GM21723 (cell line): Measurements from ENCODE around the gene DOLK.

Source experiments
- ATAC-seq: cut with Tn5 transposase; IDR thresholded peaks from one replicate; pipeline ENCODE4 v1.9.1; 2021; ENCODE audit warnings: mild to moderate bottlenecking, moderate library complexity; ENCODE audit not compliant: unreplicated experiment

The DOLK gene

DNA sequence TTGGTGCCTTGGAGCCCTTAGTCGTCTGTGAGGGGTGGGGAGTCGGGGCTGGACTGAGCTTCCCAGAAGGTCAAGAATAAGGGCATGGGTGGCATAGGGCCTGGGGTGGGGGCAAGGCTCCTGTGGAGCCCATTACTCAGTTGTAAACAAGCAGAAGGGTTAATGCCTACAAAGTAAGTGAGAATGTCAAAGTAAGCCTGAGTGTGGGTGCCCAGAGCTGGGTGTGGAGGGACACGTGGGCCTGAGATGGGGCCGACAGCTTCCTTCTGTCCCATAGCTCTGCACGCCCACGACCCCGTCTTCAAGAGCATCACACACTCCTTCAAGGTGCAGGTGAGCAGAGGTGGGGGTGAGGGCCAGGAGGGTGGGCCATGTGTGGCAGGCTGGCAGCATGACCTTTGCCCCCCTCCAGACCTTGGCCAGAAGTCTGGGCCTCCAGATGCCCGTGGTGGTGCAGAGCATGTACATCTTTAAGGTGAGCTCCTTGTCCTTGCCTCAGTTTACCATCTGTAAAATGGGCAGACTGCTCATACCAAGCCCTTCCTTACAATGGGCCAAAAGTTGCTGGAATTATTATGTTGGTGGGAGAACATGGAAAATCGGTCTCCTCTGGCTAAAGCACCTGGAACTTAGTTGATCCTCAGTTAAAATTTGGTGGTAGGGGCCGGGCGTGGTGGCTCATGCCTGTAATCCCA, 11.1 kb downstream of the DOLK start:
- ATAC-seq = no peak

DNA sequence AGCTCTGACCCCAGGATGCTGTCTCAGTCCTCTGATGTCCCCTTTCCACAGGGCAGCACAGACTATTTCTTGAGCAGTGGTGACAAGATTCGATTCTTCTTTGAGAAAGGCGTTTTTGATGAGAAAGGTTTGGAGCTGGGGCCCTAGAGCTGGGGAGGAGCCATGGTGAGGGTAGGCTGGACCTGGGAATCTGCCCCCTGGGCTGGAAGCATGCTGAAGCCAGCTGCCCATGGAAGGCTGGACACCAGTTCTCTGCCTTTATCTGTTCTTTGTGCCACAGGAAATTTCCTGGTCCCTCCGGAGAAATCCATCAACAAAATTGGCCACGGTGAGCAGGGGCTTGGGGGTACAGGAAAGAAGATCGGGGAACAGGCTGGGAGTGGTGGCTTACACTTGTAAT, 13.7 kb downstream of the DOLK start:
- no peak for ATAC-seq

DNA sequence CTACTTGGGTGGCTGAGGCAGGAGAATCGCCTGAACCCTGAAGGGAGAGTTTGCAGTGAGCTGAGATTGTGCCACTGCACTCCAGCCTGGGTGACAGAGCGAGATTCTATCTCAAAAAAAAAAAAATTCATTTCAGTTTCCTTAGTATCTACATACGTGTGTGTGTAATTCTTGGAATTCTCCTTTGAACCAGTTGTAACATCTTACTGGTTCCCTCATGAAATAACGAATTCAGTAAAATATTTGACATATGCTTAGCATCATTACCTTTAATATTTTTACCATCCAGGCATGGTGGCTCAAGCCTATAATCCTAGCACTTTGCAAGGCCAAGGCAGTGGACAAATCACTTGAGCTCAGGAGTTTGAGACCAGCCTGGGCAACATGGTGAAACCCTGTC, 17.8 kb downstream of the DOLK start:
- ATAC-seq = no peak

DNA sequence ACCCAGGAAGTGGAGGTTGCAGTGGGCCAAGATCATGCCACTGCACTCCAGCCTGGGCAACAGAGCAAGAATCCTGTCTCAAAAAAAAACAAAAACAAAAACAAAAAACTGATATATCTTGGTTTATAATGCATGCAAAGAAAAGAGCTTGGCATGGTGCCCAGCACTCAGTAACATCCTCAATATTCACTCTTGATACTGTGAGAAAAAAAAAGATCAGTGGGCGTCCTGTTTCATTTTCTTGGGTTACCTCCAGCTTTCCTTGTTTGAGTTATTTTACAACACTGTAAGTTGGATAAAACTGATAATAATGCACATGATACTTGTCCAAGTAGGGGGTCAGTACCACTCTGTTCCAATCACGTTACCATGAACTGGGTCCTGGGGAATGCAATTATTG, 18.8 kb downstream of the DOLK start:
- ATAC-seq = no peak

DNA sequence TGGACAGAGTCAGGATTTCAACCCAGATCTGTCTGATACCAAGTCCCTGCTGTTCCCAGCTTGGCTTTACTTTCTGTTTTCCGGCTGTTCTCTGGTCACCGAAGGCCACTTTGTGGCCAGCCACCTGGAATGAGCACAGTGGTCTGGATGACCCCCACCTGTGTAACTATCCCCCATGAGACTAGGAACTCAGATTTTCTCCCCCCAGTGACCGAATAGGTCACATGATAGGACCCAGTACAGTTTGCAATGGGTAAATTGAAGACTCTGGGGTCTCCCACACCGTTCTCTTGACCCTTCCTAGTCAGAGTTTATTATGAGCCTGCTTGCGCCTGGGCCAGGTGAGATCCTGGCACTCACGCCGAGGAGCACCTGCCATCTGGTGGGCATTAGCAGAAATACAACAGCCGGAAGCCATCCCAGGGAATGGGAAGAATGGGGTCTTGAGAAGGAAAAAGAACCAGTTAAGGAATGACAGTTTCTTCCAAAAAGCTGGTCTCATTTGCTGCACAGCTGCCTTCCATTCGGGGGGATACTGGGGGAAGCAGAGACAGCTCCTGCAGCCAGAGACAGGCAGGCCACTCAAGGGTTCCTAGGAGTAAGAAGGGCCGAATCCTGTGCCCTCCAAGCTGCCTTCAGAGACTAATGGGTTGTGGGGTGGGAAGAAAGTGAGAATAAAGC, 19.5 kb downstream of the DOLK start:
- ATAC-seq = no peak

DNA sequence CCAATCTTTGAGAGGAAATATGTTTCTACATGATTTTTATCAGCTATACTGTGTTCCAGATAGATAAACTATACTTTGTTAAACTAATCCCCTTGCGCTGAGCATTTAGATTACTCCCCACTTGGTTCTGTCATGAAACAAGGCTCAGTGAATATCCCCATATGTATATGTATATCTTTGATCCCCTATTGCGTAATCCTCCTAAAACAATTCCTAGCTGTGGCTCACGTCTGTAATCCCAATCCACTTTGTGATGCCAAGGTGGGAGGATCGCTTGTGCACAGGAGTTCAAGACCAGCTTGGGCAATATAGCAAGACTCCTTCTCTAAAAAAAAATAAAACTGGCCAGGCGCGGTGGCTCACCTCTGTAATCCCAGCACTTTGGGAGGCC, 23.9 kb downstream of the DOLK start:
- no peak for ATAC-seq

DNA sequence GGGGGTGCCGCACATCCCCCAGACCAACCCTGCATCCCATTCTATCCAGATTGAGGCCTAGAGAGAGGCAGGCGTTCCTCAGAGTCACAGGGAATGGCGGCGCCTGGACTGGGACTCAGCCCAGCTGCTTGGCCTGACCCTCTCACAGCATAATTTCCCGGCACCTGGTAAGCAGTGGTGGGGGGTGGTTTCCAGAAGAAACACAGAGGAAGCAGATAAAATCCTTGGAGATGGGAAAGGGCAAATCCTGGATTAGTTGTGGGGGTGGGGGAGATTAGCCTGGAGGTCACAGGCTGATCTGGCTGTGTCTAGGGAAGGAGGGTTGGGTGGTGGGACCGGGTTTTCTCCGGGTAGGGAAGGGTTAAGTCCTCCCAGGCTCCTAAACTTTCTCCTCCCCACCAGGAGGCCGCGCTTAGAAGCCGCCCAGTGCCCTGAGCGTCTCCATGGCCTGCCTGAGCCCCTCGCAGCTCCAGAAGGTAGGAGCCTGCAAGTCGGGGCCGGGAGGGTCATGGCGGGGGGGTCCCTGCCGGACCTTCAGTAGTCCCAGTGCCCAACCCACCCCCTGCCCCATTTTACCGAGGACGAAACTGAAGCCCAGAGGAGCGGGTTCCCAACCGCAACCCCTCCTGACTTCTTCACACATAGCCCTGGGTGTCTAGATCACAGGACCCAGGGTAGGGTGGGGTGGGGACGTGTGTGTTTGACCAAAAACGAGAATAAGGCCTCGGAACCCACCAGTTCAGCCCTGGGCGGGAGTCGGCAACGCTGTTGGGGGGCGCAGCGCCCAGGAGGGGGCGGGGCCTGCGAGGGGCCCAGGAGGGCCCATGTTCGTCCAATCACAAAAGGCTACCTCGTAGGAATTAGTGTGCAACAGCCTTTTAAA, 25.3 kb downstream of the DOLK start:
- ATAC-seq = no peak

DNA sequence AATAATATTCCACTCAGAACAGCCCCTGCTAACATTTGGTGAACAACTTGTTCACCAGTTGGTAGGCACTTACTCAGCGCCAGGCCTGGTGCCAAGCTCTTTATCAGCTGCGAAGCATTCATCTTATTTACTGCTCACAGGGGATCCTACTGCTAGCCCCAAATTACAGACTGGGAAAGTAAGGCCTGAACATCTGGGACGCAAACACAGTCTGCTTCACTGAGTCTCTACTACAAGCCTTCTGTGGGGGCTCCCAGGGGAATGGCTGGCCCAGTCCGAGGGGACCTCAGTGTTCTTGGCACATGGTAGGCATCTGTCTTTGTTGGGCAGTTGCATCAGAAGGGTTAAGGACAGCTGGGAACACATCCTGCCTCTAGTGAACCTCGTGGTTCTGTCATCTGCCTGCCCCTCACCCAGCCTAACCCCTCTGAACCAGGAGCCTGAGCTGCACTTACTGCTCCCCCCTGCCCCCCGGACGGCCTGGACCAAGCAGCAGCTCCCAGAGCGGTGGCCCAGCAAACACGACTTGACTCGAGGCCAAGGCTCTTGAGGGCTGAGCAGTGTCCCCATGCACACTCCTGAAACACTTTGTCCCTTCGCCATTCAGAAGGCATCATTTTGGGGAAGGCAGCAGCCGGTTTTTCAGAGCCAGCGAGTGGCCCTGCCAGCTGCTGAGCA, 26.9 kb downstream of the DOLK start, which contains the start of gene PHYHD1:
TSS of gene PHYHD1 (plus strand) at position 602 of the 678 bp plus-strand sequence. CDS start 1,342 bp downstream, outside the sequence.
- ATAC-seq = no peak

DNA sequence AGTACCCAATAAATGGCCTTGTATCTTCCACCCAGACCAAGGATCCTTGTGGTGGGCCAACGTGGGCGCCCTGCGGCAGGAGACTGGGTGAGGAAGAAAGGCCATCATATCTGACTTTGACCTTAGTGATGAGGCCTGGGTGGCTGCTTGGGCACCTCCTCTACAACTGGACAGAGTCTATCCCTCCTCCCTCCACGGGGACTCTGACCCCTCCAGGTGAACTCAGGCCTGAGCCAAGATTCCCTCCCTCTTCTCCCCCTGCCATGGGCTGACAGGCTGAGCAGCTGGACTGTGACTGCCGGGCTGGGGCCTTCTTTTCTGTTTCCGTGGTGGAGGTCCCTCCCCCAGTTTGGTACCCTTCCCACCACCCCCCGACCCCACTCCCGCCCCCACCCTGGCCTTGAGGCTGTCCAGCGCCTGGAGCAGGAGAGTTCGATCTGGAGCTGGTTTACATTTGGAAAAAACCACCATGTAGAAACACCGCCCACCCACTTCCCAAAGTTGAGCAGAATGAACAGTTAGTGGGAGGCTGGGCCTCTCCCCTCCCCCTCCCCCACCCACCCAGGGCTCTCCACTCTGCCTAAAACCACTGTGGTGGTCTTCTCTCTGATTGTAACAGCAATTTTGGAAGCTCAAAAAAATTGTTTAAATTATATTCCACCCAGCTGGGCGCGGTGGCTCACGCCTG, 27.9 kb downstream of the DOLK start:
- ATAC-seq = no peak

DNA sequence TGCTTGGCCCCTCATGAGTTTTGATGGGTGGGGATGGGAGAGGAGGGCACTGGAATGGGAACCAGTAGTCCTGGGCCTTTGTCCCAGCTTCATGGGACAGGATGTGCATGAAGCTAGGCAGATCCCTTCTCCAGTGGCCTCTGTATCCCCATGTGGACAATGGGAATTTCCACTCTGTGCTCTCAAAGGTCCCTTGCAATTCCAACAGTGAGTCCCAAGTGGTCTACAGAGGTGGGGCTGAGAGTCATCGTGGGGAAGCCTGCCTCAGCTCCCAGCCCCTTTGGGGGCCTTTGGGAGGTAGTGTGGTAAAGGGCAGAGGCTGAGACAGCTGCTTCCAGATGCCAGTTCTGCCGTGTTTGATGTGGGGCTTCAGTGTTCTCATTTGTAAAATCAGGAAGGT, 28.5 kb downstream of the DOLK start:
- ATAC-seq = no peak

DNA sequence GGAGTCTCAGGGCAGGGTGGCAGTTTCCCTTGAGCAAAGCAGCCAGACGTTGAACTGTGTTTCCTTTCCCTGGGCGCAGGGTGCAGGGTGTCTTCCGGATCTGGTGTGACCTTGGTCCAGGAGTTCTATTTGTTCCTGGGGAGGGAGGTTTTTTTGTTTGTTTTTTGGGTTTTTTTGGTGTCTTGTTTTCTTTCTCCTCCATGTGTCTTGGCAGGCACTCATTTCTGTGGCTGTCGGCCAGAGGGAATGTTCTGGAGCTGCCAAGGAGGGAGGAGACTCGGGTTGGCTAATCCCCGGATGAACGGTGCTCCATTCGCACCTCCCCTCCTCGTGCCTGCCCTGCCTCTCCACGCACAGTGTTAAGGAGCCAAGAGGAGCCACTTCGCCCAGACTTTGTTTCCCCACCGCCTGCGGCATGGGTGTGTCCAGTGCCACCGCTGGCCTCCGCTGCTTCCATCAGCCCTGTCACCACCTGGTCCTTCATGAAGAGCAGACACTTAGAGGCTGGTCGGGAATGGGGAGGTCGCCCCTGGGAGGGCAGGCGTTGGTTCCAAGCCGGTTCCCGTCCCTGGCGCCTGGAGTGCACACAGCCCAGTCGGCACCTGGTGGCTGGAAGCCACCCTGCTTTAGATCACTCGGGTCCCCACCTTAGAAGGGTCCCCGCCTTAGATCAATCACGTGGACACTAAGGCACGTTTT, 30.1 kb downstream of the DOLK start:
- ATAC-seq = no peak

DNA sequence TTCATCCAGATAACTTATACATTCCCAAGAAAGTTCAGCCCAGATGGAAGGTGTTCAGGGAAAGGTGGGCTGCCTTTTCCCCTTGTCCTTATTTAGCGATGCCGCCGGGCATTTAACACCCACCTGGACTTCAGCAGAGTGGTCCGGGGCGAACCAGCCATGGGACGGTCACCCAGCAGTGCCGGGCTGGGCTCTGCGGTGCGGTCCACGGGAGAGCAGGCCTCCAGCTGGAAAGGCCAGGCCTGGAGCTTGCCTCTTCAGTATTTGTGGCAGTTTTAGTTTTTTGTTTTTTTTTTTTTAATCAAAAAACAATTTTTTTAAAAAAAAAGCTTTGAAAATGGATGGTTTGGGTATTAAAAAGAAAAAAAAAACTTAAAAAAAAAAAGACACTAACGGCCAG, 30.7 kb downstream of the DOLK start:
- ATAC-seq = no peak

DNA sequence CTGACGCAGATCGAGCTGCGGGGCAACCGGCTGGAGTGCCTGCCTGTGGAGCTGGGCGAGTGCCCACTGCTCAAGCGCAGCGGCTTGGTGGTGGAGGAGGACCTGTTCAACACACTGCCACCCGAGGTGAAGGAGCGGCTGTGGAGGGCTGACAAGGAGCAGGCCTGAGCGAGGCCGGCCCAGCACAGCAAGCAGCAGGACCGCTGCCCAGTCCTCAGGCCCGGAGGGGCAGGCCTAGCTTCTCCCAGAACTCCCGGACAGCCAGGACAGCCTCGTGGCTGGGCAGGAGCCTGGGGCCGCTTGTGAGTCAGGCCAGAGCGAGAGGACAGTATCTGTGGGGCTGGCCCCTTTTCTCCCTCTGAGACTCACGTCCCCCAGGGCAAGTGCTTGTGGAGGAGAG, 31.2 kb downstream of the DOLK start:
- no peak for ATAC-seq

DNA sequence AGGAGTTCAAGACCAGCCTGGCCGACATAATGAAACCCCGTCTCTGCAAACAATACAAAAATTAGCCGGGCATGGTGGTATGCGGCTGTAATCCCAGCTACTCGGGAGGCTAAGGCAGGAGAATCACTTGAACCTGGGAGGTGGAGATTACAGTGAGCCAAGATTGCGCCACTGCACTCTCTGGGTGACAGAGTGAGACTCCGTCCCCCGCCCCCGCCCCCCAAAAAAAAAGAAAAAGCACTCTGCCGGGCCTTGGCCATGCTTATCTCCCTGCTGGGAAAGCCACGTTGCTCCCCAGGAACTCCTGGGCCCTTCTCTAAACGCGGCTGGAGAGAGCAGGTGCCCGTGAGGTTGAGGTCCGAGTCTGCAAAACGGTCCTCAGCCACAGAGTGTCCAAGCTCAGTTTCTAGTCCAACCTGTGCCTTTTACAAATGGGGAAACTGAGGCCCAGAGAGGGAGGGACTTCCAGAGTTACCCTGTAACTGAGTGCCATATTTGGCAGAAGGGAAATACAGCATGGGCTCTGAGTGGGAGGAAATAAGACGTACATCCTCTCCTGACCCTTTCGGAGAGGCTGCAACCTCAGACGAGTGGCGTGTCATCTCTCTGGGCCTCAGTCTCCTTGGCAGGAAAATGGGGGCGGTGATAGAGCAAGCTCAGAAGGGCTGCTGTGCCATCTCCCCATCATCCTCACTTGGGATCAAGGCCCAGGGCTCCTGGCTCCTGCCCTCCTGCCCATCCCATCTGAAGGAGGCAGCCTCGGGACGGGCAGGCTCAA, 33.2 kb downstream of the DOLK start:
- no peak for ATAC-seq

DNA sequence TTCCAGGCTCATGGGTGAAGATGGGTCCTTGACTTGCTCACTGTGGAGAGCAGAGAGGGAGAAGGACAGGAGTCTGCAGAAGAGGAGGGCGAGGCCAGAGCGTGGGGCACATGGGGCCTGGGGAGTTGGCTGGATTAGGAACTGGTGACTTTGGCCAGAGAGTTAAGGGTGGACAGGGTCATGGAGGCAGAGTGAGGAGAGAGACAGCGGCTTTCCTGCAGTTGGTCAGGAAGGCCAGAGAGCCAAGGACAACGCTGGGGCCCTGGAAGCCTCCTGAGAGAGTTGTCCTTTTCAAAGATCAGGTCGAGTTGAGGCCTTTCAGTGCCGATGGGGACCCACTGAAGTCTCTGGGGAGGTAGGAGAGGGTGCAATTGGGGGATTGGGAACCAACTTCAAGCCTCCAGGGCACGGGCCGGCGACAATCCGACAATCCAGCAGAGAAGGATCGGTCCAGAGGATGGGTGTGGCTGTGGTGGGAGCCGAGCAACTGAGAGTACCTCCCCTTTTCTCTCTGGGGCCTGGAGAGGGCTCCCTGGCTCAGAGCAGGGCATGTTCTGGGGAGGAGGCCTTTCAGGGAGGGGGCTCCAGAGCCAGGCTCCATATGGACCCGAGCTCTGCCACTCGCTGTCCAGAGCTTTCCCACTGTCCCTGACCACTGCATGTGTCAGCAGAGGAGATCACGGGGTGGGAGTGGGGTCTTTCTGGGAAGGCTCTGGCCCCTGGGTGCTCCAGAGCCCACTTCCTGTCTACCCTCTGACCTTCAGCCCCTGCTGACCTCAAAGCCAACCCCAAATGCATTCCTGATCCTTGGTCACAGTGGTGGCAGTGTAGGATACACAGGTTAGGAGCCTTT, 34.1 kb downstream of the DOLK start:
- ATAC-seq = no peak

DNA sequence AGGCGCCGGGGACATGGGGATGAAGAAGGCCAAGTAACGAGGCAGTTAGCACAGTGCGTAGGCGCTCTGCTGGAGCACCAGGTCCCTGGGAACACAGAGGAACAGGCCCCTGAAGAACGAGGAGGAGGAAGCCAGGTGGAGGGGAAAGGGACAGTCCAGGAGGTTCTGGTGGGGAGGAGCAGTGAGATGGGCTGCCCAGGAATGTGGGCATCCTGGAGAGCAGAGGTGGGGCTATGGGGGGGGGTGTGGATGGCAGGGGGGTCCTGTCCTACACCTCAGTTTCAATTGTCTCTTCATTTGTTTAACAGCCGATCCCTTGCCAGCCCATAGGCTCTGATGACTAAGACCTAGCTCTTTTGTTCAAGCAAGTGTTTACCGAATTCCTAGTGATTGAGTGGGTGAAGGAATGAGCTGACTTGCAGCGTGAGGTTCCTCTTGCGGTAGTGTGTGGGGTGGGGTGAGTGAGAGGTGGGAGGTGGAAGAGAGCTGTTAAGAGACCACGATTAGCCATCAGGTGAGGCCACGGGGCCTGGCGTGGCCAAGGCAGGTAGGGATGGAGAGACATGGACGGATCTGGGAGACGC, 35.0 kb downstream of the DOLK start:
- no peak for ATAC-seq

DNA sequence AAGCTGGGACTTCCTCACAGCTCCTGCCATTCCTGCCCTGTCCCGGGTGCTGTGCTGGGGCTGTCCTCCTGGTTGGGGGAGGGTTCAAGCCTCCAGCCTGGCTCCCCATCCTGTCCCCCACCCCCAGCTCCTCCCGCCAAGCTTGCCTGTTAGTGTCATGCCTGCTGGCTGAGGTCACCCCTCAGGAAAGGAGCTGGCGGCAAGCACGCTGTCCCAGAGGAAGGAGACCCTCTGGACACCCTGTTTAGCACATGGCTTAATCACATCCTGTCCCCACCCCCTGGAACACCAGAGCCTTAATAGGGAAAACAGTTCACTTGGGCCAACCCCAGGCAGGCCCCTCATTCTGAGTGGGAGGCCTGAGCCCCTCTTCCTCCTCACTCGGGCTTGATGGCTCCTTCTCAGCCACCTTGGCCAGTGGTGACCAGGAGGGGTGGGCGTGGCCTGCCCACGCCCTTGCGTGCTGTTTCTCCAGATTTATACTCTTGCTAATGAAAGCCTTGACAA, 35.8 kb downstream of the DOLK start:
- no peak for ATAC-seq

DNA sequence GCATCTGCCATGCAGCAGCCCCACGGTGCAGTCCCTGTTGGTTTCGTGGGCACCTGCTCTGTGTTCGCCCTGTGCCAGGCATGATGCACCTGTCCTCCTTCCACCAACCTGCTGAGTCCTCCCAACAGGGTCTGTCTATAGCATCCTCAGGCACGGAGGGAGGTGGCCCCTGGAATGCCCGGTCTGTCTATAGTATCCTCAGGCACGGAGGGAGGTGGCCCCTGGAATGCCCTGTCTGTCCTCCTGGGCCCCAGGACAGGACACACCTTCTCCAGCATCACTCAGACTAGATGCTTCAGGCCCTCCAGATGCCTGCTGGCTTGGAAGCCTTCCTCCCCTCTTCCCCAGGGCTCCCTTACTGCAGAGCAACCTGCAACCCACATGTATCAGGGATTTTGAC, 36.5 kb downstream of the DOLK start:
- ATAC-seq = no peak
